GM19463 (cell line): ENCODE results near the gene KATNIP.
"Not testable (repeated sequence)": the region's sequence is repeated elsewhere in the genome, so short reads cannot be mapped to it uniquely, and the experiment has no call there.

Experiments
- ATAC-seq: cut with Tn5 transposase; IDR thresholded peaks from one replicate; pipeline ENCODE4 v1.9.1; 2021; ENCODE audit warnings: mild to moderate bottlenecking, moderate library complexity; ENCODE audit not compliant: unreplicated experiment

Gene KATNIP

DNA sequence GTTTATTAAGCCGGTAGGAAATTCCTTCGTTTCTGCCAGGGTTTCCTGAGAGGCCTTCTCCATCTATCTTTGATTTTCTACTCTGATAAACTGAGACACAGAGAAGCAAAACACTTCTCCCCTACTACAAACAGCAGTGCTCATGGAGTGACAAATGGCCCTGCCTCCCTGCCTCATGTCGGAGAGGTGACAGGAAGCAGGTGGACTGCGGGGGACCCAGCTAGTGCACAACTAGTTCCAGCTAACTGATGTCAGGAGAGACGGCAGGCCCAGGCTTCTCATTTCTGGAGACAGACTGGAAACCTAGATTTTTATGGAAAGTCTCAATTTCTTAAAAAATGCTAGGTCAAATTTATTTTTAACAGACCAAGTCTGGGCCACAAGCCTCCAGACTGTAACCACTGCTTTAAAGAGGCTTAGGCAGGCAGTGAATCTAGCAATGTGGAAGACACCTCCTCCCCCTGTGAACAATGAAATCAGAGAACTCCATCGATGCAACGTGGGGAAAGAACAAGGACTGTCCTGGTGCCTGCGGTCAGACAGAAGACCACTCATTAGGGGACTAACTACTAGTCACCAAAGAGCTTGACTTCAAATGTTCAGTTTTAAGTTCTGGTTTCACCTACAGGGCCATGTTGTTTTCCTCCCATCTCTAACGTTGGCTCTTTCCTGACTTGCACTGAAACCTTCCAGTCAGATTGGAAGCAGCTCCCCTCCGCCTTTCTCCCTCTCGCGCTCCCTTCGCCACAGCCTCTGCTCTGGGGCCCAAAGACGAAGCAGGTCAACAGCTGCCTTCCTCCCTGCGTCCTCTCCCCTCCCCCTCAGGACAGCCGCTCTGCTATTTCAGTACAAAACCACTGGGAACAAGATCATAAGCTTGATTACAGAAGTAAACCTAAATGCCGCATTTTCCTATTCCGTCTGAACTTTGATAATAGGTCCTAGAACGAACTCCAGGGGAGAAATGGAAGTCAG is 17.8 kb upstream of the KATNIP start:
- ATAC-seq, result no peak

DNA sequence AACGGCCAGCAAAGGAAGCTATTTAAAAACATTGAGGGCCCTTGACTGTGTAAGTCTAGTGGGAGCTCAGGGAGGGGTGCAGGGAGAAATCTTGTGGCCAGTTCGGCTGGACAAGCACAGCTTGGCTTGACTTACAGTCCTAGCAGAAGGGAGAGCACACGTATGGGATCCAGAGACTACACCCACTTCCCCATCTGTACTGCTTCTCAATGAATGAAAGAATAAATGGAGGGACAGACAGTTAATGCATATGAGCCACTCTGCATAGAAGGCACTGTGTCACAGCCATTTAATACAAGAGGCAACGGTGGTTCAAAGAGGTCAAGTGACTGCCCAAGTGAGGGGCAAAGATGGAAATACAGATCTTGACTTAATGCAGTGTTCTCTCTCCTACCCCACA is 15.7 kb upstream of the KATNIP start:
- ATAC-seq, result no peak

DNA sequence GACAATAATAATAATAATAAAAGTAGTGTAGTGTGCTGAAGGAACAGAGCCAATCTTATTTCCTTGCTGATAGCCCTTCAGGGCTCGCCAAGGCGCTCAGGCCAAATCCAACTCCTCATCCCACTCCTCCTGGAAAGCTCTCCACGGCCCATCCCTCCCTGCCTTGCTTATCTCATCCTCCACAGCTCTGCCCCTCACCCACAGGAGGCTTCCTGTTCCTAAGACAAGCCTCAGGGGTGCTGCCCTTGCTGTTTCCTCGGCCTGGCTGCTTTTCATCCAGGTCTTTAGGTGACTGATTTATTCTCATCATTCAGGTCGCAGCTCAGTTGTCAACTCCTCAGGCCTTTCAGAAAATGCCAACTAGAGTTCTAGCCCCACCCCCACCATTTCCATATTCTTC is 11.4 kb upstream of the KATNIP start:
- ATAC-seq, result no peak

DNA sequence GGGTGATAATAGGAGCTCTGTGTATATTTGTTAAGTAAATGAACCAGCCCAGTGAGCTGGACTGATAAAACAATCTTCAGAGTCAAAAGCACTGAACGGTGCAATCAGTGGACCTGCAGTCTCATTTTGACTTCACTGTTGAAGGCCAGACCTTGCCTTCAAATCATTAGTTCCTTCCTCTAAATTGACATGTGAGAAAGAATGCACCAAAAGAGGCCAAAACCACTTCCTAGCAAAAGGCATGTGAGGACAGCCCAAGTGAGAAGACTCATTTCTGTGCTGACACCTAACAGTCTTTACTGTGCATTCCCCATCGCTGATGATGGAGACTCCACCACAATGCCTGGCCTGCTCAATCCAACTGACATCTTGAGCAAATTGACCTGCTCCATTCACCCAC is 10.8 kb upstream of the KATNIP start:
- ATAC-seq, result no peak

DNA sequence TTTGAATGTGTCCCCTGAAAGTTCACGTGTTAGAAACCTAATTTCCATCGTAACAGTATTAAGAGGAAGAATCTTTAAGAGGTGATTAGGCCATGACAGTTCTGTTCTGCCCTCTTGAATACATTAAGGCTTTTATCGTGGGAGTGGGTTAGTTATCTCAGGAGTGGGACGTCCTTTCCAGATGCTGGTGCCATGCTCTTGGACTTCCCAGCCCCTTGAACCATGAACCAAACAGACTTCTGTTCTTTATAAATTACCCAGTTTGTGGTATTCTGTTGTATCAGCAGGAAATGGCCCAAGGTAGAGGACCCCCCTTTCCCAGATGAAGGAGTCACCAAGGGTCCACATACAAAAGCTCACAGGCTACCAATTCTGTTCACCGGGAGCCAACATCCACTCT is 10.3 kb upstream of the KATNIP start:
- no peak for ATAC-seq

DNA sequence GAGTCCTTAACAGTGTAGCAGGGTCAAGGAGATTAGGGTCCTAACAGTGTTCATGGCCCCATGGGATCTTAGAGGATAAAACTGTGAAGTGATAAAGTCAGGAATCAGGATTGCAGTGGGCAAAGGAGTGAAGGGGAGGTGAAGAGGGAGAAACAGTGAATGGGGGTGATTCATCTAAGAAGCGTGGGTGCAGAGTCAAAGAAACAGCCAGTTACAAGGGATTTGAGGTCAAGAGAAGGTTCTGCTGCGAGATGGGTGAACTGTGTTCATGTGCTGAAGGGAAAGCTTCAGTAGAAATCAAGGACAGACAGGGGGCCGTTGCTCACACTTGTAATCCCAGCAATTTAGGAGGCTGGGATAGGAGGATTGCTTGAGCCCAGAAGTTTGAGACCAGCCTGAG is 6.1 kb upstream of the KATNIP start:
- no peak for ATAC-seq

DNA sequence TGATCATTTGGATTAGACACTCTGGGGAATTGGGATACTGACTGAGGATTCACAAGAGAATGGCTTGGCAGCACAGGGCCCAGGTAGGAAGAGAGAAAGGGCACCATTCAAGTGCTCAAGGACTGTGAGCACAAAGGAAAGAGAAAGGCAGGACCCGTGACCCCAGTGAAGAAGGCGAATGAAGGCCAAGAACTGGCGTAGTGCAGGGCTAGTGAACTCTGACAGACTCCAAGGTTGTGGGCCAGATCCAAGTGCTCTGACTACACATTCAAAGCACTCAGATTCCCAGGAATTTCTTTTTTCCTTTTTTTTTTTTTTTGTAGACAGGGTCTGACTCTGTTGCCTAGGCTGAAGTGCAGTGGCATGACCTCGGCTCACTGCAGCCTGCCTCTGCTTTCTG is 5.3 kb upstream of the KATNIP start:
- no peak for ATAC-seq

DNA sequence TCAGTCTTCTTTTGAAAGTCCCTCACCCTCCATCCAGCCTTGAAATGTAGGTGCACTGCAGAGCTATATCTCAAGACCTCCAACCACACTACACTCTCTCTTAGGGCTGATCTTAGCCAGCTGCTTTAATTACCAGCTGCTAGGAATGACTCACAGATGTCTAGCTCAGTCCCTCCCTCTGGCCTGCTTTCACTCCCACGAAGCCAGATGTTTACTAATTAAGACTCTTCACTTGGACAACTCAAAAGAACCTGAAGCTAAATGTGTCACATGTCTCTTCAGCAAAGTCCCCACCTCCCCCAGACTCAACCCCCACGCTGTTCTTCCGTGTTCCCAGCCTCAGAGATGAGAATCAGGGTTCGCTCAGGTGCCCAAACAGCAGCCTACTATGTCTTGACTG is 2.8 kb upstream of the KATNIP start:
- ATAC-seq, result no peak

DNA sequence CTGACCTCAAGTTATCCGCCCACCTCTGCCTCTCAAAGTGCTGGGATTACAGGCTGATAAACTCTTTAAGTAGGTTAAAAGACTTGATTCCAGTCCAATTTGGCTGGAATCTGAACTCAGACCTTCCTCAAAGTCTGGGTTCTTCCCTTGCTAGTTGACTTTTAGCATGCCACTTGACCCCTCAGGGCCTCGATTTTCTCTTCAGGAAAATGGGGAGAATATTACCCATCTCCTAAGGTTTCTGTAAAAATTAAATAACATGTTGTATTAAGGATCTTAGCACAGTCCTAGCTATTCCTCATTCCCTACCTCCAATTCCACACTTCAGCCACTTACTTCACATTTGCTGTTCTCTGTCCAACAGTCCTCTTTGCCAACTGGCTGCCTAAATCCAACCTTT is 2.1 kb upstream of the KATNIP start:
- no peak for ATAC-seq

DNA sequence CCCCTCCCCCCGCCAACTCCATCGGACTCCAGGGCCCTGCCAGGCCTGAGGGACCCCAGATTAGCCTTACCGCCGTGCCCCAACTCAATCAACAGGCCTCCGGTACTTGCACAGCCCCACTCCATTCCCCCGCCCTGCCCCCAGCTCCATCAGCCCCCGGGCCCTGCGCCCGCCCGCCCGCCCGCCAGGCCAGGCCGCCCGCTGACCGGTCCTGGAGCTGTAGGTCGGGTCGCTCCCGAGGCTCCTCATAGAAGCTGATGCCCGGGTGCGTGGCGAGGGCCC is 539 bp upstream of the KATNIP start:
- ATAC-seq, result peak; percentile 27

DNA sequence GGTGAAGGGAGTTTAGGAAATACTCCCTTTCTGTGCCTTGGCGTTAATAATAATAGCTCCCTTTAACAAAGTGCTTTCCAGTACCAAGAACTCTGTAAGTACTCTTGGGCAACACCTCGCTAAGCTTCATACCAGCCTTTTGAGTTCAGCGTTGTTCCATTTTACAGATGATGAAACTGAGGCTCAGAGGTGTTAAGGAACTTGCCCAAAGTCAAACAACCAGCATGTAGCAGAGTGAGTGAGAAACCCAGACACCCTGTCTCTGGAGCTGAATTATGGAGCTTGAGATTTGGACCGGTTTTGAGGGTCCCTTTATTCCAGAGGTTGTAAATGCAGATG is 607 bp downstream of the KATNIP start:
- no peak for ATAC-seq

DNA sequence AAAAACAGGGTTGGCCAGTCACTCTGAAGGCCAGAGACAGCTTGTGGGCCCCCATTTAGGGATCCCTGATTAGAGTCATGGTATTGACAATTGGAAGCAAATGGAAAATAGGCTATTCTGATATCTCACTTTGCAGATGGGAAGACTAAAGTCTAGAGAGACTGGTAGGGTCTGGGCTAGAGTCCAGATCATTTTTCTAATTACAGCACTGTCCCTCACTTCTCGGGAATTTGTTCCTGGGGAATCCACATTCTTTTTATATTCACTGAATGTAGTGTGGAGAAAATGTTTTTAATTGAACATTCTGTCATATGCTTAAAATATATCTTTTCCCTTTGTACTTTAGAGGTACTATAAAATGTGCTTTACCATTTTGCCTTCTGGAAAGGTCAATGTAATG is 1.1 kb downstream of the KATNIP start:
- ATAC-seq, result no peak

DNA sequence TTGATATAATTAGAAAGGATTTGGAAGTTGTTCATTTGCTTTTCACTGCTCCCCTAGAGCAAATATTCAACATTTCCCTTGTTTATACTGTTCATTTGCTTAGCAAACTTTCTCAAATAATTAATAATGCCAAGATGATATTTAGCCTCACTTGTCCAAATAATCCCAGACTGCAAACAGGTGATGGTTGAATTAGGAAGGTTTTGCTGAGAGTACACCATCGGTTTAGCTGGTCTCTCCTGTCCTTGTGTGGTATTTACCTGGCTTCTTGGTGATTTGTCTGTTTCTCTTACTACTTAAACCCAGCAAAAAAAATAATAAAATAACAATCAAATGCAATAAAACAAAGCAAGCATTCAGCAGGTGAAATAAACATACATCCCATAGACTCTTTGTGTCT is 6.5 kb downstream of the KATNIP start:
- ATAC-seq, result no peak

DNA sequence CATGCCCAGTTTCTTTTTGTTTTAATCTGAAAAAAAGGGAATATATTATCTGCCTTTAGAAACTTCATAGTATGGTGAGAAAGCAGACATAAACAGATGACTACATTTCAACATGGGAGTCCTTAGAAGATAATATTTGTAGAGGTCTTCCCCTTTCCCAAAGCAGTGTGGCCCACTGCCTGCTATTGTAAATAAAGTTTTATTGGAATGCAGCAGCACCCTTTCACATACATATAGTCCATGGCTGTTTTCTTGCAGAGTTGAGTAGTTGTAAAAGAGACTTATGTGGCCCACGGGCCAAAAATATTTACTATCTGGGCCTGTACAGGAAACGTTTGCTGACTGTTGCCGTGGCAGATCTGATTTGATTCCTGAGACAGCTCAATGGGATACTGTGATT is 8.5 kb downstream of the KATNIP start:
- no peak for ATAC-seq

DNA sequence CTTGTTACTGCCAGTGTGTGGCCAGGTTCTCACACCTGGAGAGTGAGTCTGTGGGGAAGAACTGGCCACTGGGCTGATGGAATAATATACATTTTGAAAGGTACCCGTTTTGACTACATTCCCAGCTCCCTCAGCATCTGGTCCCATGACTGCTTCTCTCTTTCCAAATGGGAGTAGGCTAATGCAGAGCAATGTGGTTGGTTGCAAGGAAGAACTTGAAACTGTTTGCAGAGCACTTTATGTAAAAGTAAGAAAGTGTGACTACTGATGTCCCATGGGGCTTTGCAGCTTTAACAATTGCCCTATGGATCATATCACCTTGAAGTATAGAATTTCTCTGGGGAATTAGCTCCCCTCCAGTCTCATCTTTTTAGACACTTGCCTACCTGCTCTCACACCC is 9.0 kb downstream of the KATNIP start:
- no peak for ATAC-seq

DNA sequence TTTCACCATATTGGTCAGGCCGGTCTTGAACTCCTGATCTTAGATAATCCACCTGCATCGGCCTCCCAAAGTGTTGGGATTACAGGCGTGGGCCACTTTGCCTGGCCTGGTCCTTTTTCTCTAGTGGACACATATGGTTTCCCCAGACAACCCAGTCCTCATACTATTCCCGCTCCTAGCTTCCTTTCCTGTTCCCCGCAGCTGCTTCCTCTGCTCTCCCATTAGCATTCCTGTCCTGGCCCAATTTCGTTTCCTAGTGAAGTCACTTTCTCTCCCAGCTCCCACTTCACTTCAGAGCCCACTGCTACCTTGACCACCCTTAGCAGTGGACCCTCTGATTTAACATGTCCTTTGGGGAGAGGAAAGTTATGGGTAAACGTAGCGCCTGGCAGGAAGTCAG is 11.3 kb downstream of the KATNIP start:
- ATAC-seq, result no peak

DNA sequence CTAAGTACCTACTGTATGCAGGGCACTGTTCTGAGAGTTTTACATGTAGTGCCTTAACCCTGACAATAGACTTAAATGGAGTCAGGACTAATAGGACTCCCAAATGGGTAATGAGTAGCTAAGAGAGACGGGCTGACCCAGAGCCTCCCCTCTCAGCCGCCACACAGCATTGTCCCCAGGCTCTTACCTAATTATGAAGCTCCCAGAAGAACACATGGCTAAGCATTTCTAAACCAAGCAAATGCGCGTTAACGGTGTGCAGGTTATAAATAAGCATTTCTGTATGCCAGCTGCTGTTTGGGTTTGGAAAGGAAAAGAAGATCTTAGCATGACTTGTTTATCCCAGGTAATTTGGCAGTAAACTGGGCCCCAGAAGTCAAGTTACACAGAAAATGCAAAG is 14.3 kb downstream of the KATNIP start:
- ATAC-seq, result no peak

DNA sequence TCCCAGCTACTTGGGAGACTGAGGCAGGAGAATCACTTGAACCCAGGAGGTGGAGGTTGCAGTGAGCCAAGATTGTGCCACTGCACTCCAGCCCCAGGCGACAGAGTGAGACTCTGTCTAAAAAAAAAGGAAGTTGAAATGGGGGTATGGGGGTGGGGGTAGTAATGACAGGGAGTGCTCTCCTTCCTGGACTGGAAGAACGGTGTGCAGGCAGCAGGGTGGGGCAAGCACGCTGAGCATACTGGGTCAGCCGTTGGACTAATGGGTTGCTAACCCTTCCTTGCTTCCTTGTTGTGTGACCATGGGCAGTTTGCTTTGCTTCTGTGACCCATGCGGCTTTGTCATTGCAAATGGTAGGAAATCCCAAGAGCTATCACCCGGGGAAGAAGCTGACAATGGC is 16.5 kb downstream of the KATNIP start:
- no peak for ATAC-seq

DNA sequence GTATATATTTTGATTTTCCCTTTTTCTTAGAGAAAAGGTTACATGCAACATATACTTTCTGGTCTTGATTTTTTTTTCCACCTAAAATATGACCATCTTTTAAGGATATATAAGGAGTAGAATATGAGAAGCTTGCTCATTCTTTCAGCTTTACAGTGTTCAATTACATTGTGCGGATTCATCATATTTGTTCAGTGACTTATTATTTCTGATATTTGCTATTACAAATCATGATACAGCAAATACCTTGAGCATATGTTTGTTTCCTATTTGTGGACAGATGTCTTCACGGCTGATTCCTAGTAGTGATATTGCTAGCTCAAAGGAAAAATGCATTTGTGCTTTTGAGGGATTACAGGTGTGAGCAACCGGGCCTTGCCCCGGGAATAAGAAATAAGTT is 18.1 kb downstream of the KATNIP start:
- no peak for ATAC-seq

DNA sequence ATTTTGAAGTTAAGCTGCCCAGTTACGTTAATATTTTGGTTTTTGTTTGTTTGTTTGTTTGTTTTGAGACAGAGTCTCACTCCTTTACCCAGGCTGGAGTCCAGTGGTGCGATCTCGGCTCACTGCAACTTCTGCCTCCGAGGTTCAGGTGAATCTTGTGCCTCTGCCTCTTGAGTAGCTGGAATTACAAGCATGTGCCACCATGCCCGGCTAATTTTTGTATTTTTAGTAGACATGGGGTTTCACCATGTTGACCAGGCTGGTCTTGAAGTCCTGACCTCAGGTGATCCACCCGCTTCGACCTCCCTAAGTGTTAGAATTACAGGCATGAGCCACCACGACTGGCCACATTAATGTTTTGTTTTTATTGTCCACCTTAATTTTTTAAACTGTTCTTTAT is 21.0 kb downstream of the KATNIP start:
- ATAC-seq, result not testable (repeated sequence)

DNA sequence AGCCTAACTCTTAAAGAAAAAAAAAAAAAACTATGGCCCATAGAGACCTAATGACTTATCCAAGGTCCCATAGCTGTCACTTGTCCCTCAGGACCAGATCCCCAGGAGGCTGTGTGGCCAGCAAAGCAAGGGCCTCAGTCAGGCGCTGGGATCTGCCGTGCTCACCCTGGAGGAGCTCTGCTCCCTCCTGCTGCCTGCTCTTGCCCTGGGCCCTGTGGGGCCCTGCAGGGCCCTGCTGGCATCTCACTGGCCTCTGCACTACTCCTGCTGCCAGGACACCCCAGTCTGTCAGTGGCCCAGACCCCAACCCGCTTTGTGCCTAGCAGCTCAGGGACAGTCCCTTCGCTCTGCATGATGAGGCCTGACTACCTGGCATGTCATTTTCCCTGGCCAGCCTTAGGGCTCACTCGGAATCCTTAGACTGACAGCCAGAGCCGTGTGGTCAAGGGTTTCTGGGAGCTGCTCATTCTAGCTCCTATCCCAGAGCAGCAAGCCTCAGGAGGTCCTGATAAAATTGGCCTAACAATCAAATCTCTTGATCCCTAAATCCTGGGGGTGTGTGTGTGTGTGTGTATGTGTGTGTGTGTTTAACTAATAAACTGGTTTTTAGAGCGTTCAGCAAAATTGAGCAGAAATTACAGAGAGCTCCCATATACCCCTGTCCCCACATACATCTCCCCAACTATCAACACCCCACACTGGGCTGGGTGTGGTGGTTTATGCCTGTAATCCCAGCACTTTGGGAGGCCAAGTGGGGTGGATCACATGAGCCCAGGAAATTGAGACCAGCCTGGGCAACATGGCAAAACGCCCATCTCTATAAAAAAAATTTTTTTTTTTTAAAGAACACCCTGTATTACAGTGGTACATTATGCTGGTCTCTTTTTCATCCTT is 21.7 kb downstream of the KATNIP start:
- no peak for ATAC-seq

DNA sequence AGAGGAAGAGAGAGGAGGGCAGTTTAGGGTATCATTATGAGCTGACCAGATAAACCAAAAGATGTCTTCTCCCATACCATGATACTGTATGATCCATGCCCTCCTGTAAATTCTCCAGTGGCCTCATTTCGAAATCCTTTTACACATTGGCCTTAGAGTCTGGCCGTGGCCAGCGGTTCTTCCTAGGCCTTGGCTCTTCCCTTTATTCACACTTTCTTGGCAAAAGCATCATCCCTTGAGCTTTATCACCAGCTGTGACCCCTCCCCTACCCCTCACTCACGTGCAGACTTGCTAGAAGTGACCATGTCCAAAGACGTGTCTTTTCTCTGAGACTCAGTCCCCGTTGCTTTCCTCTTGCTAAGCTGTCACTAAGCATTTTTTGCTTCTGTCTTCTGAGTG is 22.8 kb downstream of the KATNIP start:
- ATAC-seq, result no peak
